CD4-positive, alpha-beta T cell (primary cell): ENCODE results near the gene ZHX3. TPM values are rescaled to one million over a fixed set of nuclear protein-coding genes. Genes with fewer than 3 reads are reported as not detected.

Experiments
- ATAC-seq: fragments of 200-7000 bp; cut with Tn5 transposase; one replicate; pipeline ENCODE4 v1.10.0; 2022; ENCODE audit warnings: mild to moderate bottlenecking; ENCODE audit not compliant: poor library complexity
- CTCF ChIA-PET: fragments of 350-600 bp; sonication (Branson Sonifier 250); formaldehyde crosslinking; loops from one replicate; lab custom pipeline; 2021; ENCODE audit warnings: antibody characterized with exemption, inconsistent platforms; lab: Charles Lee
- POLR2A ChIA-PET: fragments of 350-600 bp; sonication (Branson Sonifier 250); formaldehyde crosslinking; loops from one replicate; lab custom pipeline; 2021; ENCODE audit warnings: antibody characterized with exemption, inconsistent platforms; lab: Charles Lee
- DNase-seq, 14 experiments: peaks; one replicate each; pipeline ENCODE4 v3.0.0-alpha.2; 2013 to 2020; ENCODE audit warnings: mixed read lengths in 2 of 14
- H3K27ac ChIP-seq, 2 donors: one replicate each; pipeline versions ENCODE4 v1.5.1 to v1.7.0; 2013; ENCODE audit warnings: low read length in 2 of 2, low read depth in 1 of 2, mild to moderate bottlenecking in 1 of 2
- H3K27me3 ChIP-seq, 2 experiments: 1 replicate in 1 of 2; 2 replicates in 1 of 2; pipeline versions ENCODE4 v1.6.1 to v1.7.0; 2013; ENCODE audit warnings: low read length in 2 of 2, control low read depth in 1 of 2, mild to moderate bottlenecking in 1 of 2, moderate library complexity in 1 of 2; ENCODE audit not compliant: insufficient read depth in 2 of 2, control insufficient read depth in 1 of 2
- H3K36me3 ChIP-seq: one replicate; pipeline ENCODE4 v1.6.1; 2013; ENCODE audit warnings: low read length, control low read depth; ENCODE audit not compliant: insufficient read depth
- H3K4me1 ChIP-seq: one replicate; pipeline ENCODE4 v1.6.1; 2013; ENCODE audit warnings: low read length, control low read depth; ENCODE audit not compliant: insufficient read depth
- H3K4me3 ChIP-seq: one replicate; pipeline ENCODE4 v1.5.1; 2013; ENCODE audit warnings: mild to moderate bottlenecking, low read length, moderate library complexity
- H3K9me3 ChIP-seq, 2 experiments: 1 replicate in 1 of 2; 2 replicates in 1 of 2; pipeline versions ENCODE4 v1.6.1 to v1.7.0; 2013; ENCODE audit warnings: low read length in 2 of 2, mild to moderate bottlenecking in 2 of 2, control low read depth in 1 of 2, moderate library complexity in 1 of 2; ENCODE audit not compliant: control insufficient read depth in 1 of 2, insufficient read depth in 1 of 2
- H3K27ac Mint-ChIP-seq: one replicate; pipeline ENCODE4 v1.8.0; 2020; ENCODE audit warnings: mixed read lengths
- H3K27me3 Mint-ChIP-seq: one replicate; pipeline ENCODE4 v1.8.0; 2021; ENCODE audit warnings: mixed read lengths
- H3K36me3 Mint-ChIP-seq: one replicate; pipeline ENCODE4 v1.8.0; 2021; ENCODE audit warnings: low read depth, mixed read lengths
- H3K4me1 Mint-ChIP-seq: one replicate; pipeline ENCODE4 v1.8.0; 2021; ENCODE audit warnings: low read depth, mixed read lengths
- H3K4me3 Mint-ChIP-seq: one replicate; pipeline ENCODE4 v1.8.0; 2020; ENCODE audit warnings: mild to moderate bottlenecking, mixed read lengths
- H3K9me3 Mint-ChIP-seq: one replicate; pipeline ENCODE4 v1.8.0; 2020; ENCODE audit warnings: mixed read lengths
- intact Hi-C, 2 experiments: fragments of 100-400 bp; cut with DNase I in 1 of 2; cut with micrococcal nuclease in 1 of 2; formaldehyde crosslinking; loops; one replicate each; pipeline versions ENCODE4 v1.15.1 to v1.9.0; 2023 to 2025; cut with DNase I, micrococcal nuclease
- total RNA-seq, 174 experiments: library from RNA in 2 of 174; stranded (reverse) in 2 of 174; gene quantifications; one replicate each; pipeline ENCODE4 v1.2.3 and lab custom pipeline; 2021 to 2026
- TF ChIP-seq, protein P1 (sequence below): fragments of 200-600 bp; IDR thresholded peaks from one replicate; pipeline ENCODE4 v1.8.0; 2022; ENCODE audit warnings: antibody characterized with exemption, mild to moderate bottlenecking

Gene ZHX3
- total RNA-seq, 2 experiments from 2014 or later: 6.6 to 7.6 TPM

DNA sequence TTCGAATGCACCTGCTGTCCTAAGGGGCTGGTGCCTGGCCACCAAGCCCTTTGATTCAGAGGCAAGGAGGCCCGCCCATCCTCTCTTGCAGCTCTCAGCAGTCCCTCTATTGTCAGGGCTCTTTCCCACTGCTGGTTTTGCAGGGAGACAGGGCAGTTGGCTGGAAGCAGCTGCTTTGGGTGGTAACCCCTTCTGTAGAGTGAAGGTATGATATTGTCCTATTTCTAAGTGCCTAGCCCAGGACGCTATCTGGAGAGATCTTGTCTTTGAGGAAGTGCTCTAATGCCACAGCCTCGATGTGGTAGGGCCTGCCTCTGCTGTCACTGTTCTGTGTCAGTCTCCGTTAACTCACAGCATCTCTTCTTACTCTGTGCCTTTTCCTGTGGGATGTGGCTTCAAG lies 174.6 kb downstream of the ZHX3 start:
- Mint-ChIP-seq H3K27me3 (no peaks in the 10 kb centered on the region), H3K36me3 (peaks cover 39% of the 10 kb centered on the region), H3K9me3 (no peaks in the 10 kb centered on the region), H3K4me1 (peaks cover 95% of the 10 kb centered on the region), H3K27ac (peak overlapping the region; percentile 96), H3K4me3 (peak overlapping the region; percentile 90)
- ChIA-PET POLR2A (interaction anchor here (1.0 to 14.5 kb wide), 5 partner anchors 8 to 475 kb away, joined by 3 to 403 read pairs (median 6); partner anchors contain the start of gene CHD6), CTCF (interaction anchor here (1.1 to 2.1 kb wide), 3 partner anchors 9 to 14 kb away, joined by 3 to 10 read pairs (median 5); no protein-coding TSS in a partner anchor)
- peaks cover 6% of the 10 kb centered on the region for H3K36me3 ChIP-seq
- no peaks in the 10 kb centered on the region for H3K9me3 ChIP-seq
- peak in 9 of 14 experiments; percentile 24 to 73 (median 49) for DNase-seq
- H3K4me3 ChIP-seq: peak overlapping the region; percentile 90
- no peaks in the 10 kb centered on the region for H3K27me3 ChIP-seq
- ATAC-seq: peak; percentile 70
- intact Hi-C loops: loop anchor here in 1 of 2 experiments (5.0 kb wide), 1 partner anchor 111 kb away; no protein-coding TSS in a partner anchor
- TF ChIP-seq, protein P1, sequence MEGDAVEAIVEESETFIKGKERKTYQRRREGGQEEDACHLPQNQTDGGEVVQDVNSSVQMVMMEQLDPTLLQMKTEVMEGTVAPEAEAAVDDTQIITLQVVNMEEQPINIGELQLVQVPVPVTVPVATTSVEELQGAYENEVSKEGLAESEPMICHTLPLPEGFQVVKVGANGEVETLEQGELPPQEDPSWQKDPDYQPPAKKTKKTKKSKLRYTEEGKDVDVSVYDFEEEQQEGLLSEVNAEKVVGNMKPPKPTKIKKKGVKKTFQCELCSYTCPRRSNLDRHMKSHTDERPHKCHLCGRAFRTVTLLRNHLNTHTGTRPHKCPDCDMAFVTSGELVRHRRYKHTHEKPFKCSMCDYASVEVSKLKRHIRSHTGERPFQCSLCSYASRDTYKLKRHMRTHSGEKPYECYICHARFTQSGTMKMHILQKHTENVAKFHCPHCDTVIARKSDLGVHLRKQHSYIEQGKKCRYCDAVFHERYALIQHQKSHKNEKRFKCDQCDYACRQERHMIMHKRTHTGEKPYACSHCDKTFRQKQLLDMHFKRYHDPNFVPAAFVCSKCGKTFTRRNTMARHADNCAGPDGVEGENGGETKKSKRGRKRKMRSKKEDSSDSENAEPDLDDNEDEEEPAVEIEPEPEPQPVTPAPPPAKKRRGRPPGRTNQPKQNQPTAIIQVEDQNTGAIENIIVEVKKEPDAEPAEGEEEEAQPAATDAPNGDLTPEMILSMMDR: no peak
- peaks cover 89% of the 10 kb centered on the region for H3K4me1 ChIP-seq
- peak overlapping the region; percentile 83 to 87 for H3K27ac ChIP-seq

DNA sequence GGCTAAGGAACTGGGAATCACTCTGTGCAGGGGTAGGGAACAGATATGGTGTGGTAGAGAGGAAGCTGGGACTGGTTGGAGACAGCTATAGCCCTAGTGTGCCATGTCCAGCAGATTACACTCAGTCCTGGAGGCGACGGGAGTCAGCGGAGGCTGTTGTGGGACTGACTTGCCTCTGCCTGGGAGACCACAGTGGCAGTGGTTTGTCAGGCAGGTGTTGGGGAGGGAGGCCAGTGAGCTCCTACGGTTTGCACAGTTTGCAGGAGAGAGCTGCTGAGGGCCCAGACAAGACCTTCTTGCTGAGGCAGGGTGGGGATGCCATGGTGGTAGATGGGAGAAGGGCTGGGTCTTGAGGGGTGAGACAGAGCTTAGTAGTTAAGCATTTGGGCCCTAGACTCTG lies 175.3 kb downstream of the ZHX3 start:
- POLR2A ChIA-PET: interaction anchor here (1.0 to 14.5 kb wide), 5 partner anchors 9 to 476 kb away, joined by 3 to 403 read pairs (median 6); partner anchors contain the start of gene CHD6
- peaks cover 83% of the 10 kb centered on the region for H3K4me1 ChIP-seq
- Mint-ChIP-seq H3K4me1 (peaks cover 91% of the 10 kb centered on the region), H3K27me3 (no peaks in the 10 kb centered on the region), H3K9me3 (no peaks in the 10 kb centered on the region), H3K36me3 (peaks cover 39% of the 10 kb centered on the region), H3K27ac (peak overlapping the region; percentile 96), H3K4me3 (peak overlapping the region; percentile 90)
- DNase-seq (peak in 1 of 14 experiments; percentile 35), ATAC-seq (no peak)
- peaks cover 6% of the 10 kb centered on the region for H3K36me3 ChIP-seq
- peak overlapping the region; percentile 90 for H3K4me3 ChIP-seq
- CTCF ChIA-PET: interaction anchor here (1.0 to 1.7 kb wide), 4 partner anchors 9 to 31 kb away, joined by 4 to 10 read pairs (median 6); no protein-coding TSS in a partner anchor
- H3K27ac ChIP-seq: peak overlapping the region; percentile 83 to 87
- H3K9me3 ChIP-seq: no peaks in the 10 kb centered on the region
- intact Hi-C loops: loop anchor here in 1 of 2 experiments (5.0 kb wide), 1 partner anchor 110 kb away; no protein-coding TSS in a partner anchor
- H3K27me3 ChIP-seq: no peaks in the 10 kb centered on the region
- TF ChIP-seq, protein P1: no peak

DNA sequence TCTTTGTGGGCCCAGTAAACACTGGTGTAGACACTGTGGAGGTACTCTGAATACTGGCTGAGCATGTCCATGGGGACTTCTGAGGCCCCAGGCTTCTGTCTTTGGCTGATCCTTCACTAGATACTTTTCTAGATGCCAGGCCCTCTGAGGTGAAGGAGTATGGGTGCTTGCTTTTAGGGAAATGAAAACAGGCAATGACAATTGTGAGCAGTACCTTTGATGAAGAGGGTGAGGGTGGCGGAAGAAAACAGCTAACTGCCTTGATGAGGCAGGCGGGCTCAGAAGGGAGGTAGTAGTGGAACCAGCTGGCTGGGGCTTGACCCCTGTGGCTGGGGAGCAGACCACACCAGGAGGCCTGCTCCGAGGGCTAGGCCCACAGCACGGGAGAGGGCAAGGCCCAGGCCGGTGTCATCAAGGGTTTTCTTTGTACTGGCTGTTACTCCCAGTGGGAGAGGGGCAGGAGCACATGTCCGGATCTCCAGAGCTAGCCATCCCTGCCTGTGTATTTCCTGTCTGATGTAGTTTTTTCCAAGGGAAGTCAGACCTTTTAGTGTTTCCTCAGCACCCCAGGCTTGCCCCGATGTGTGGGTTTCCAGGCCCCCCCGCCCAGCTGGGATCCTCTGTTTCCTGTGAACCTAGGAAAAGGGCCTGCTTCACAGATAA lies 176.2 kb downstream of the ZHX3 start:
- peak overlapping the region; percentile 90 for H3K4me3 ChIP-seq
- no peaks in the 10 kb centered on the region for H3K9me3 ChIP-seq
- Mint-ChIP-seq H3K4me3 (peak overlapping the region; percentile 90), H3K27ac (peak overlapping the region; percentile 96), H3K27me3 (no peaks in the 10 kb centered on the region), H3K4me1 (peaks cover 84% of the 10 kb centered on the region), H3K9me3 (no peaks in the 10 kb centered on the region), H3K36me3 (peaks cover 39% of the 10 kb centered on the region)
- POLR2A ChIA-PET: interaction anchor here (0.6 to 14.5 kb wide), 7 partner anchors 10 to 477 kb away, joined by 3 to 403 read pairs (median 4); partner anchors contain the start of gene CHD6
- no peak for ATAC-seq
- H3K36me3 ChIP-seq: peaks cover 5% of the 10 kb centered on the region
- H3K27ac ChIP-seq: peak overlapping the region; percentile 83 to 87
- H3K4me1 ChIP-seq: peaks cover 78% of the 10 kb centered on the region
- peak in 3 of 14 experiments; percentile 35 to 48 (median 37) for DNase-seq
- CTCF ChIA-PET: interaction anchor here (1.0 to 1.3 kb wide), 4 partner anchors 10 to 178 kb away, joined by 3 to 7 read pairs (median 4); no protein-coding TSS in a partner anchor
- intact Hi-C loops: loop anchor here in 1 of 2 experiments (5.0 kb wide), 1 partner anchor 109 kb away; no protein-coding TSS in a partner anchor
- no peaks in the 10 kb centered on the region for H3K27me3 ChIP-seq
- TF ChIP-seq, protein P1: no peak
